DMS153 treated with DMSO at 0.1 percent for 48 hours (cell line): Measurements from ENCODE around the gene GPR31.
A peak's percentile ranks its signal among the peaks of the same experiment; 100 is the strongest.

ENCODE experiments used
- DNase-seq: peaks from one replicate; lab custom pipeline; 2025; ENCODE audit not compliant: unreplicated experiment; lab: John Stamatoyannopoulos, UW

Gene GPR31

DNA sequence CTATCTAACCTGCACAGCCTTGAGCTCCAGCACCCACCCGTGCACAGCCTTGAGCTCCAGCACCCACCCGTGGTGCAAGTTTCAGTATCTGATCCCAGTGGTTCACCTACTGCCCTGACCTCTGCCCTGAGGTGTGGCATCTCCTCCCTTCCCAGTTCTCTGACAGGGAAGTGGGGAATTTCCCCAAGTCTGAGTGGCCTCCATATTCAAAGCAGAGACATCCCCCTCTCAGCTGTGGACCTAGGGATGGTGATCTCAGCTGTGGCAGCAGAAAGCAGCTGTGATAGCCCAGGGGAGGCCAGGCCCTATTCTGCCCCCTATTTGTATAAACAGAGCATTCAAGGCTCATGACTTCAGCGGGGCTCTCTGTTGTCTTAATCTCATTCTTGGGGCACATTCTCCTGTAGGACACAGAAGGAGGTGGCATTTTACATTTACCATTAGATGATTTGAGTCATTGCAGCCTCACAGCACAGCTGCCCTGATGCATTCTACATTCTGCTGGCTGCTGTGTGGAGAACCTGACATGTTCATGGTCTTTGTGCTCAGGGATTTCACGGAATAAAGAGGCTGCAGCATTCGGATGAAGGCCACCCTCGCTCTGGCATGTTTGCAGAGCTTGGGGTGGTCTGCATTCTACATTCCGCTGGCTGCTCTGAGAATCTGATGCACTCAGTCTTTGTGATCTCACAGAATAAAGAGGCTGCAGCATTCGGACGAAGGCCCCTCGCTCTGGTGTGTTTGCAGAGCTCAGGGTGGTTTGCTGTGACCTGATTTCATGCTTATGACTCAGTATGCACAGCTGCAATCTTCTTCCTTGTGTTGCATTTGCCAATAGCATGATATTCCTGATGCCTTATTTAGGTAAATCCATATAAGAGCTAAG is 16.9 kb downstream of the GPR31 start:
- DNase-seq = no peak

GRCh38 chr6:167139761-167140160 is 18.0 kb downstream of the GPR31 start:
- DNase-seq = no peak

DNA sequence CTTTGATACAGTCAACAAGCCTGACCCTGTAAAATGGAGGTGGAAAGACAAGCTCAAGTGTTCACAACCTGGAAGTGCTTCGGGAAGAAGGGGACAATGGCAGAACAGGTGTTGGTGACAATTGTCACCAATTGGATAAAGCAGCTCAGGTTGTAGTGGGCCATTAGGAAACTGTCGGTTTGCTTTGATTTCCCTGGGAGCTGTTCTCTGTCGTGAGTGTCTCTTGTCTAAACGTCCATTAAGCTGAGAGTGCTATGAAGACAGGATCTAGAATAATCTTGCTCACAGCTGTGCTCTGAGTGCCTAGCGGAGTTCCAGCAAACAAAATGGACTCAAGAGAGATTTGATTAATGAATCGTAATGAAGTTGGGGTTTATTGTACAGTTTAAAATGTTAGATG is 19.9 kb downstream of the GPR31 start:
- DNase-seq = no peak

- no peak for DNase-seq
Measured at GRCh38 chr6:167137081-167137480, 20.7 kb downstream of the GPR31 start.

DNA sequence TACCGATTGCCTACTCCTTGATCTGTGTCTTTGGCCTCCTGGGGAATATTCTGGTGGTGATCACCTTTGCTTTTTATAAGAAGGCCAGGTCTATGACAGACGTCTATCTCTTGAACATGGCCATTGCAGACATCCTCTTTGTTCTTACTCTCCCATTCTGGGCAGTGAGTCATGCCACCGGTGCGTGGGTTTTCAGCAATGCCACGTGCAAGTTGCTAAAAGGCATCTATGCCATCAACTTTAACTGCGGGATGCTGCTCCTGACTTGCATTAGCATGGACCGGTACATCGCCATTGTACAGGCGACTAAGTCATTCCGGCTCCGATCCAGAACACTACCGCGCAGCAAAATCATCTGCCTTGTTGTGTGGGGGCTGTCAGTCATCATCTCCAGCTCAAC is 21.4 kb downstream of the GPR31 start:
- no peak for DNase-seq

DNA sequence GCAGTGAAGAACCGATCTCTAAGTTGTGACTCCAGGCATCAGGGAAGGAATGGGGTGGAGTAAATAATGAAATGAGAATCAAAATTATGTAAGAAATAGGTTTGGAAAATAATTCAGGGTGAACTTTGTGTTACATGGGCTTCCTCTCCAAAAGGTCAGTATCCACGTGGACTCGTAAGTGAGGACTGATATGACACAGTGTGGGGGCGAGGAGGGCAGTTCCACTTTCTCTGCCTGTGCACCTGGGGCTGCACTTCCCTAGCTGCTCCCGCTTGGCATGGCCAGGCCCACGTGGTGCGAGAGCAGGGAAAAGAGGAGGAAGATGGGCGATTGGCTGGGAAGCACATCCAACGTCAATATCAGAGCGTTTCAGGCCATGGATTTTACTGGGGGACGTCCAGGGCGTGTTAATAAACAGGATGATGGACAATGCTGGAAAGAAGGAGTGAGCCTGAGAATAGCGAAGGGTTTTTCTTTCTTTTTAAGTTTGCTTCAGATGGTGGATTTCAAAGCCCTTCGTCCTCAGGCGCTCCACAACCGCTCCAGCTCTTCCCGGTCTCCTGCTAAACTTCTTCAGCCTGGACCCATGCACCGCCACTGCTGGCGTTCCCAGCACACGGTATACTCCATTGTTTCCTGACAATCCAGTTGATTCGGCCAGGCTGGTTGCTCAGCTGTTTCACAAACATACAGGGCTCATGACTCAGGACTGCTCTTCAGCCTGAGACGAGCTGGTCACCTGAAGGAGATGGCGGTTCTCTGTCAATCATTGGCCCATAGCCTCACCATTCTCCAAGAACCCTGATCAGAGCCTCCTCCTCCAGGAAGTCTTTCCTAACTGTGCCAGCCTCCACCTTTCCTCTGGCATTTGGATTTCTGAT is 23.1 kb downstream of the GPR31 start:
- no peak for DNase-seq

DNA sequence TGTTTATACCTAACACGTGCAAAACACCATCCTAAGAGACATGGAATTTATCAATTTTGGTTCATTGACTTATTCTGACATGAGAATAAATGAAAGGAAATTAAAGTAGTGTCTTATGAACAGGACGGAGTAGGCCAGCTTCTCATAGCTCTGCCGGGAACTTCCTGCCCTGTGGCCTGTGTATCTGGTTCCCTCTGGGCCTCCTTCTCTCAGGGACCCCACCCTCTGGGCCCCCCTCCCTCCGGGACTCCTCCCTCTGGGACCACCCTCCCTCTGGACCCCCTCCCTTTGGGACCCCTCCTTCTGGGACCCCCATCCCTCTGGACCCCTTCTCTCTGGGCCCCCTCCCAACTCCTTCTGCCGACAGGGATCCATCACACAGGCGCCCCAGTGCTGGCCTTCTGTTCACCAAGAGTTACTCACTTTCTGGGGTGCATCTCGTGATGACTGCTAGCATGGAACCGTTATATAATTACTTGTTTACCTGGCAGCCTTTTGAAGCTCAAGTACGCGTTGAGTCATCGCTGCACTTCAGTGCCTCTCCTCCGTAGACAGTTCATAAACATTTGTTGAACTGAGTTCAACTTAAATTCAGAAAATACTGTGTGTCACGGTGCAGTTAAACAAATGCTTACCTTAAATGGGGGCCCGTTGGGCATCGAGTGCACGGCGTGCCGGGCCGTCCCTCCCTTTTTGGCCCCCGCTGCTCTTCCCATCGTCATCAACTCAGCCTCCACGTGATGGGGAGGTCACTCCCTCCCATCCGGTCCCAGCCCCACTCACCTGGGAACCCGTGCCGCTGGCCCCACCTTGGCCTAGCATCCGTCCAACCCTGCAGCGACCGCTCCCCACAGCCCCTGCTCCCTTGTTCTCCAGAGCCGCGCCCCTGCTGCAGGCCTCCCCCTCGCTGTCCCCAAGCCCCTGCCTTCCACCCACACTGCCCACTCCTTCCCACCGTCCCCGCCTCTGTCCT is 26.8 kb downstream of the GPR31 start:
- DNase-seq = peak; percentile 37

DNA sequence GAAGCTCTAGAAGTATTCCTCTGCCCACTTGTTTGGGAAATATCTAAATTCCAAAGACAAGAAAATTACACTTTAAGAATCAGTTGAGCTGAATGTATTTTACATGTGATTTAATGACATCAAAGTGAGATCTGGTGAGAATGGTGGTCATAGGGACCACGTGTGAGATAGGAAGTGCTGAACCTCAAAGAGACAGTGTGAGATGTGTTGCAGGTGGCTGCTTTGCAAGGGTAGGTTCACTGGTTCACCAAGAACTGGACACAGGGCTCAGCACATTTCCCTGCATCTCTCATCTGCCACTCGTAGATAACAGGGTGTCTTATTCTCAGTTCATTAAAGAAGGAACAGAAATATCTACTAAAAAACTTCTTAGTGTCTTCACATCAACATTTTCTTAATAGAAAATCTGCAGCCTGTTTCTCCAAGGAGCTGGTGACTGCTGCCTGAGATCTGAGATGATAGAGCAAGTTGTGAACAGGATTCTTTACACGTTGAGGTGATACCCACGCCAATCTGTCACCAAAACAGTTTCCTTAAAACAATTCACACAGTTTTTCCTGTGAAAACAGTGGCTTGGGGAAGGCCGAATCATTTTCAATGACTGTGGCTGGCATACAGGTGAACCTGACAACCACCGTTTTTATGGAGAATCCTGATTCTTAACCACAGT is 27.6 kb downstream of the GPR31 start:
- no peak for DNase-seq

DNA sequence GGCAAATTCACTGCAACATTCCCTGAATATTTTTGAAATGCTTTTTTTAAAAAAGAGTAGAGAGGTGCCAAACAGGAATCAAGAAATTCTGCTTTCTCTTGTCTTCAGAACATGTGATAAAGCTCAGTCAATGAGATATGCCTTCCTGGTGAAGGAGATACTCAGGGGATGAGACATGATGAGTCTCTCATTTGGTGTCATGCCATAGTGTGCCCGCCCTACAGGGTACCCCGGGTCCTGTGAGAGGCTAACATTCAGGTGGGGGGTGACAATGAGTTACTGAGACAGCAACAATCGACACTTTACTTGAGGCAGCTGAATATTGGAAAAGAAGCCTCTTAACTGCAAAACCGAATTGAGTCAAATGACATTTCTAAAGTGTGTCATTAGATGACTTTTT is 28.2 kb downstream of the GPR31 start:
- DNase-seq = no peak

DNA sequence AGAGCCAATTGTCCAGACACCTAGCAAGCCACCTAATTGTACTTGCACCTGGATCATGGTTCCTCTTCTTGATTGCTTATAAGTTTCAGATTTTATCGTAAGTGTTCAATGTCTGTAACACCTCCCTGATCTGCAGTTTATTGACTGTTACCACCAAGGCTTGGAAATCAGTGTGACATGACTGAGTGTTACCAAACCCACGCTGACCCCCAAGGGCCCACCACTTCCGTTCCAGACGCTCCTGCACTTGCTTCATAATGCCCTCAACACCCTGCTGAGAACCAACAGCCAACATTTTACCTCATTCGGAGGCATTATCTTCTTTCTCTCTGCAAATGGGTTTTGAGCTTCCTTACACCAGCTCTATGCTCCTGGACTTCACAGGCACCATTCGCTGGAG is 28.6 kb downstream of the GPR31 start:
- no peak for DNase-seq

DNA sequence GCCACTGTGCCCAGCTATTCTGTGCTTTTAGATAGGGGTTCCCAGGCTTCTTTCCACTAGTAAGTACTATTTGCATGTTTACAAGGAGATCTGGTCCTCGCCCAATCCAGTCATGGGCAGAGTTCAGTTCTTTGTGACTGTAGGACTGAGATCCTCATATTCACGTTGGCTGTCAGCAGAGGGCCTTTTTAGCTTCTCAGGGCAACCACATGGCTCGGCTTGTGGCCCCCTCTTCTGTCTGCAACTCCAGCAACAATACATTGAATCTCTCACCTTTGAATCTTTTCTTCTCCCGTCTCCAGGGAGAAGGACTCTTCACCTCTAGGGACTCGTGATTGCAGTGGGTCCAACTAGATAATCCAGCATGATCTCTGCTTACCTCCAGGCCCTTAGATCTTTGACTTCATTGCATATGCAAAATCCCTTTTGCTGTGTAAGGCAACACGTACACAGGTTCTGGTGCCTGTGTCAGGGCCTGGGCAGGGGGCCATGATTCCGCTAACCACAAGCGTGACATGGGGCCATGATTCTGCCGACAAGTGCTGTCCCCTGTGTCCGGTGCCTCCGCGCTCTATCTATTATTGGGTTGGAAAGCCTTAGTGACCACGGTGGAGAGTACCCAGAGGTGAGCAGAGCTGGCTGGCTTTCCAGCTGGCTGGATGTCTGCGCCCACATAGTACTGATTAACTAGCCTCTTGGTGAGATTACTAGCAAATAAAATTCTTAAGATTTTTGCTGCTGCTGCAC is 29.8 kb downstream of the GPR31 start:
- no peak for DNase-seq

GRCh38 chr6:167125855-167126349 is 31.9 kb downstream of the GPR31 start:
- DNase-seq = no peak

- no peak for DNase-seq
Measured at GRCh38 chr6:167125410-167125809, 32.4 kb downstream of the GPR31 start.

DNA sequence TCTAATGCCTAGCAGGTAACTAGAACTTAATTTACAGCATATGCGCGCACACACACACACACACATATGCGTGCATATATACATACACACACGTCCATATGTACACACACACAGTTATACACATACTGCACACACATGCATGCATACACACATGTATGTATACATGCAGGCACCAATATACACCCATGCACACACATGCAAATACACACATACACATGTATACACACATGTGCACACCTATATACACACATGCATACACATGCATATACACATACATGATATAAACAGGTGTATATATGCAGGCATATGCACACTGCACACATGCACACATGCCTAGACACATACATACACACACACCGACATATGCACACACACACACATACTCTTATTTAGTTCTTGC is 33.0 kb downstream of the GPR31 start:
- DNase-seq = no peak

DNA sequence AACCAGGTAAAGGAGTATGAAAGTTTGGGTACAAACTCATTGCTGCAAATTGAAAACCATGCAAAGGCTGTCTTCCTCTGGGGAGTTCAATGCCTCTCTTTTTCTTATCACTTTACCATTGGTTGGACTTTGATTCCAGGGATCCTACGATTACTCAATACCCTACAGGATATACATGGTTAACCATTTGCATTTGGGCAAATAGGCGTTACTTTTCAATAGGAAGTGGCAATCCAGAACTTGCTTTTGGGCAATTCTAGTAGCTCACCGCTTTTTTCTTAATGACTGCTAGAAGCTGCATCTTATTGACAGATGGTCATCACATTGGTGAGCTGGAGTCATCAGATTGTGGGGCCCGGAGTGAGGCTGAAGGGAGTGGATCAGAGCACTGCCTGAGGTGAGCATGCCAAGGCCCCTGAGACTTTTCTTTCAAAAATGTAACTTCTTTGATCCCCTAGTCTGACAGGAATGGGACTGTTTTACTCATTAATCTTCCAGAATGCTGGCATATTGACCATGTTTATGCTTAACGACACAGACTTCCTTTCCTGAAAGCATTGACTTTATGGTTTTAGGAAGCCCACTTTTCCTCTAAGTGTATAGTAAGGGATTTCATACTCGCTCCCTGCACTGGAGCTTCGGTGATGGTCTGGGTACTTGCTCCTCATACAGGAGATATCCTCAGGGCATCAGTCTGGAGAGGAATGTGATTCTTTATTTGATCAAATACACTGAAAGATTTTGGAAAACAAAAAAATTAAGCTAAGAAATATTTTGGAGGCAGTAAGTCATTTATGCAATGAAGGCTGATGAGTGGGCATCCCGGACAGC is 34.7 kb downstream of the GPR31 start, which contains the start of gene CCR6:
Gene CCR6 (plus strand): TSS at position 270 of the 831 bp plus-strand sequence. CDS start 13,039 bp downstream, outside the sequence.
- DNase-seq = no peak

- no peak for DNase-seq
Measured at GRCh38 chr6:167122041-167122826, 35.5 kb downstream of the GPR31 start.

- DNase-seq = no peak
Measured at GRCh38 chr6:167121335-167121841, 36.4 kb downstream of the GPR31 start.

DNA sequence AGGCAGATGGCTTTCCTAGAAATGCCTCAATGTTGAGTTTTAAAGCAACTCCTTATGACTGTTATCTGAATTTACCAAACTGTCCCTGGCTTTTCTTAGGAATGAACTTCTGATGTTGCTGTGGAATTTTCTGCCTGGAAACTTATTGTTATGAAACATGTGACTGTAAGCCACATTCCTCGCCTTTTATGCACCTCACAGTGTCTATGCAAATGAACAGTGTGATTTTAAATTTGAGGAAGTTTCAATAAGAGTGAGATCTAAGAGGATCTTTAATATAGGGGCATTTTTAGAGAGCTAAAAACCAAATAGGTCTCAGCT is 37.2 kb downstream of the GPR31 start:
- no peak for DNase-seq
